ENCODE data around the gene SDR39U1.

GRCh38 chr14:24397639-24398292 is 44.8 kb downstream of the SDR39U1 start:
- TF ChIP-seq CTCF (IDR thresholded peaks at IDR 0.05) (no peak), POLR2A (IDR thresholded peaks at IDR 0.05) (no peak)

All from esophagus squamous epithelium (tissue), 4 donors.